ENCODE results near the gene NEDD9.

The NEDD9 gene

GRCh38 chr6:11149551-11149950 lies 82.9 kb downstream of the NEDD9 start:
- in situ Hi-C loops (cut with MboI; ENCODE audit: low sequenced_read_pairs) = no loop called here

GRCh38 chr6:11146117-11146826 lies 86.2 kb downstream of the NEDD9 start:
- in situ Hi-C loops (cut with MboI; ENCODE audit: low sequenced_read_pairs) = no loop called here

- in situ Hi-C loops (cut with MboI; ENCODE audit: low sequenced_read_pairs) = no loop called here
Measured at GRCh38 chr6:11144393-11144851, 88.0 kb downstream of the NEDD9 start.

- in situ Hi-C loops (cut with MboI; ENCODE audit: low sequenced_read_pairs) = no loop called here
Measured at GRCh38 chr6:11143394-11144371, 88.8 kb downstream of the NEDD9 start.

- in situ Hi-C loops (cut with MboI; ENCODE audit: low sequenced_read_pairs) = no loop called here
Measured at GRCh38 chr6:11142296-11143027, 90.0 kb downstream of the NEDD9 start.

GRCh38 chr6:11141295-11141694 lies 91.2 kb downstream of the NEDD9 start:
- in situ Hi-C loops (cut with MboI; ENCODE audit: low sequenced_read_pairs) = no loop called here

GRCh38 chr6:11140056-11140455 lies 92.4 kb downstream of the NEDD9 start:
- in situ Hi-C loops (cut with MboI; ENCODE audit: low sequenced_read_pairs) = no loop called here

GRCh38 chr6:11139051-11139960 lies 93.2 kb downstream of the NEDD9 start:
- in situ Hi-C loops (cut with MboI; ENCODE audit: low sequenced_read_pairs) = no loop called here

- in situ Hi-C loops (cut with MboI; ENCODE audit: low sequenced_read_pairs) = no loop called here
Measured at GRCh38 chr6:11136809-11137208, 95.7 kb downstream of the NEDD9 start.
